Fibroblast of the aortic adventitia (primary cell): ENCODE data around the gene RPL18. TPM values are rescaled to one million over a fixed set of nuclear protein-coding genes. Genes with fewer than 3 reads are reported as not detected.

Source experiments
- DNase-seq: peaks from one replicate; pipeline ENCODE4 v3.0.0-alpha.2; 2010; ENCODE audit warnings: low read depth
- H3K4me3 ChIP-seq: 2 replicates; pipeline ENCODE4 v1.5.1; 2011; ENCODE audit warnings: low read depth, mild to moderate bottlenecking, control low read depth, low read length, moderate library complexity
- CTCF ChIP-seq: IDR thresholded peaks from 2 replicates; pipeline ENCODE4 v1.5.1; 2011; ENCODE audit warnings: mild to moderate bottlenecking, low read length, control low read depth, inconsistent platforms; ENCODE audit not compliant: insufficient read depth
- total RNA-seq: library from RNA; depleted of rRNA; stranded (reverse); fragments of >200 nt; gene quantifications from 2 replicates; pipeline ENCODE4 v1.2.3, GENCODE V29; 2012; ENCODE audit warnings: low replicate concordance

The RPL18 gene
- total RNA-seq, 1 donor = 1,782 TPM

- peak; percentile 60 for DNase-seq
- TF ChIP-seq CTCF = peak; percentile 37
- H3K4me3 ChIP-seq = peak overlapping the region; percentile 79
Measured at GRCh38 chr19:48617146-48617937, 1.6 kb downstream of the RPL18 start.

- no peak for DNase-seq
- TF ChIP-seq CTCF = no peak
- H3K4me3 ChIP-seq = peak overlapping the region; percentile 79
Measured at GRCh38 chr19:48616491-48617056, 2.4 kb downstream of the RPL18 start.

DNA sequence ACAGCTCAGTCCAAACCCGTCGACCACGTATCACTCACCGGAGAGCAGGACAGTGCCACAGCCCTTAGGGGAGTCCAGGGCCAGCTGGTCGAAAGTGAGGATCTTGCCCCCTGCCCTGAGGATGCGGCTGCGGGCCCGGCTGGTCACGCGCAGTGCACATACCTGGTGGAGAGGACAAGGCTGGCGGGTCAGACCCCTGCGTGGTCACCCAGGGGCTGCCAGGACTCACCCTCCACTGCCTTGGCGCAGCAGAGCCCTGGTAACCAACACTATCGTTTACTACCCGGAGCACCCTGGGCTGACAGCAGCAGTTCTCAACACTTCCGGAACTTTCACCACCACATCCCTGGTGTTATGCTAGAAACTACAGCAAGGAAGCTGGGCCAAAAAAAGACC lies 2.9 kb downstream of the RPL18 start:
- DNase-seq = no peak

GRCh38 chr19:48615231-48616040 lies 3.5 kb downstream of the RPL18 start:
- no peak for TF ChIP-seq CTCF
- no peak overlapping the region for H3K4me3 ChIP-seq
- DNase-seq = no peak

More for the DNA sequence above, 2.9 kb downstream of the RPL18 start:
- no peak for TF ChIP-seq CTCF
- no peak overlapping the region for H3K4me3 ChIP-seq

GRCh38 chr19:48614436-48615230 lies 4.3 kb downstream of the RPL18 start, which contains the start of gene FAM83E:
Gene FAM83E, minus strand, starts transcription at chr19:48615076. Its CDS starts 1,704 bp downstream, at chr19:48613372.
- no peak for TF ChIP-seq CTCF
- DNase-seq = no peak
- H3K4me3 ChIP-seq = no peak within 1 kb of the TSS

DNA sequence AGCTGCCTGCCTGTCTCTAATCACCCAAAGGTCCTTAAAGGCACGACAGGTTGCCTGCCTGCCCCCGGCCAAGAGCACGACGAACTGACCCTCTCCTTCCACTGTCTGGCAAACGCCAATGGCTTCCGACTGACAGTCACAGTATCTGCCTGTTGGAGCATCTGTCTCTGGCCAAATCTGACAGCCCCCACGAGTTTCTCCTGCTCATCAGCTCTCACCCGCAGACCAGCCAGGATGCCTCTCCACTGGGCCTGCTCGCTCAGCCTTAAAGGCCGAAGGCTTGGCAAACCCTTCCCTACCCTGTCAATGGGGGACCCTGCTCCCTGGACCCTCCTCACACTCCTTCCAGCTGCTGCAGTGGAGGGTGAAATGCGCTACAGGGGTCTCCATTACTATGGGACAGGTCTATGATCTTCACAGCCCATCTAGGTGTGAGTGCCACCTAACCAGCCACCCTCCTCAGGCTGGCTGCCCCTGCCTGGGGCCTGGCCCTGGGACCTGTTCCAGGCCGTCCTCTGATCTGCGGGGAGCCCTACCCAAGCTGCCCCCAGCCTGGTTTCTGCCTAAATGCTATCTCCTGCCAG lies 5.0 kb downstream of the RPL18 start:
- no peak for TF ChIP-seq CTCF
- DNase-seq = no peak
- H3K4me3 ChIP-seq = no peak overlapping the region
